Measurements from ENCODE around the gene ZNF207.

DNA sequence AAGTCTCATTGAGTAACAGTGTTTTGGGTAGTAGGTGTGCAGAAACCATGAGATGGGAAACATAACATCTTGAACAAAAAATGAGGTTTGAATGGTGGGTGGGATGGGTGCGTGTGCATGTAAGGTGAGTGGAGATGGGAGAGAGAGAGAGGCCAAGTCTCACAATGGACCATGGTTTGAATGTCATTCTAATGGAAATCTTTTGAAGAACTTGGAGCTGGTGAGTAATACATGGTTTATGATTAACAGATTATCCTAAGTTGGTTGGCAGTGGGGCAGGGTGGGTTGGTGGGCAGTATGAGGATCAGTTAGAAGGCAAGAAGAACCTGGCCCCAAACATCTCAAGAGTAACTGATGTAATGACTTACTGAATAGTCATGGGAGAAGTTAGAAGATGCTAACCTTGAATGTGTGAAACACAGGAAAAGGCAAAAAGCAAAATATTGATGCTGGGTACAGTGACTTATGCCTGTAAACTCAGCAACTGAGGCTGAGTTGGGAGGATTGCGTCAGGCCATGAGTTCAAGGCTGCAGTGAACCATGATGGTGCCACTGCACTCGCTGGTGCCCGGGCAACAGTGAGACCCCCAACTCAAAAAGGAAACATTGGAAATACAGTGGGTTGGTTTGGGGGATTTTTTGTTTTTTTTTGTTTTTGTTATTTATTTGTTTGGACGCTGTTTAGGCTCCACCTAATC, 32.7 kb downstream of the ZNF207 start:
- TF ChIP-seq, protein P1, sequence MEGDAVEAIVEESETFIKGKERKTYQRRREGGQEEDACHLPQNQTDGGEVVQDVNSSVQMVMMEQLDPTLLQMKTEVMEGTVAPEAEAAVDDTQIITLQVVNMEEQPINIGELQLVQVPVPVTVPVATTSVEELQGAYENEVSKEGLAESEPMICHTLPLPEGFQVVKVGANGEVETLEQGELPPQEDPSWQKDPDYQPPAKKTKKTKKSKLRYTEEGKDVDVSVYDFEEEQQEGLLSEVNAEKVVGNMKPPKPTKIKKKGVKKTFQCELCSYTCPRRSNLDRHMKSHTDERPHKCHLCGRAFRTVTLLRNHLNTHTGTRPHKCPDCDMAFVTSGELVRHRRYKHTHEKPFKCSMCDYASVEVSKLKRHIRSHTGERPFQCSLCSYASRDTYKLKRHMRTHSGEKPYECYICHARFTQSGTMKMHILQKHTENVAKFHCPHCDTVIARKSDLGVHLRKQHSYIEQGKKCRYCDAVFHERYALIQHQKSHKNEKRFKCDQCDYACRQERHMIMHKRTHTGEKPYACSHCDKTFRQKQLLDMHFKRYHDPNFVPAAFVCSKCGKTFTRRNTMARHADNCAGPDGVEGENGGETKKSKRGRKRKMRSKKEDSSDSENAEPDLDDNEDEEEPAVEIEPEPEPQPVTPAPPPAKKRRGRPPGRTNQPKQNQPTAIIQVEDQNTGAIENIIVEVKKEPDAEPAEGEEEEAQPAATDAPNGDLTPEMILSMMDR (IDR thresholded peaks at IDR 0.05): no peak
- TF ChIP-seq EZH2 (IDR thresholded peaks at IDR 0.05; ENCODE audit: borderline replicate concordance, insufficient read depth, low read depth, low read length, poor library complexity, severe bottlenecking): no peak

Measured in B cell (primary cell).